Measurements from ENCODE around the gene CACNB4.

DNA sequence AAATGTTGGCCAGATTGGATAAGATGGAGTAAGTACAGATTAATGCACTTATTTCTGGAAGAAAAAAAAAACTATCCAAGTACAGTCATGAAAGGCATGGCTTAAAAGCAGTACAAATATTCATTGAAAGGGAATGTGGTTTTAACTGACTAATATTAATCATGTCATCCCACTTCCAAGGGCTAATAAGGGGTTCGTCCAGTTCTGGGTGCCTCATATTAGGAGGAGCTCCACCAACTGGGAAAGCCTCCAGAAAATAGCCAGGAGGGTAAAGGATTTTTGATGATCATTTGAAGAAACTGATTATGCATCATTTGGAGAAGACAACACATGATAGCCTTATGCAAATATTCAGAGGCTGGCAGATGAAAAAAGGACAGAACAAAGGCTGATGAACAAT, 155.4 kb downstream of the CACNB4 start:
- TF ChIP-seq CTCF (IDR thresholded peaks at IDR 0.05 in 2 of 3, conservative IDR thresholded peaks at IDR 0.05 in 1 of 3; ENCODE audit: borderline replicate concordance in 1 of 3, insufficient read depth in 1 of 3, low read depth in 2 of 3, low read length in 2 of 3): no peak
- TF ChIP-seq EZH2 (IDR thresholded peaks at IDR 0.05): no peak
- TF ChIP-seq POLR2AphosphoS5 (IDR thresholded peaks at IDR 0.05; ENCODE audit: low read depth, low read length): no peak
- TF ChIP-seq RAD21 (IDR thresholded peaks at IDR 0.05; ENCODE audit: low read depth): no peak
- TF ChIP-seq SP1 (IDR thresholded peaks at IDR 0.05; ENCODE audit: low read depth): no peak
- TF ChIP-seq EGR1 (IDR thresholded peaks at IDR 0.05; ENCODE audit: low read depth): no peak
- TF ChIP-seq YY1 (IDR thresholded peaks at IDR 0.05; ENCODE audit: extremely low read depth, insufficient replicate concordance, low read depth, low read length): no peak

Measured in HCT116 (cell line).